NCI-H460 (cell line): Measurements from ENCODE around the gene TMEM269. TPM values are rescaled to one million over a fixed set of nuclear protein-coding genes. Genes with fewer than 3 reads are reported as not detected.
"Not testable (repeated sequence)": the region's sequence is repeated elsewhere in the genome, so short reads cannot be mapped to it uniquely, and the experiment has no call there.

Experiments used
- DNase-seq: peaks from one replicate; pipeline ENCODE4 v3.0.0-alpha.2; 2016; ENCODE audit warnings: low read depth; ENCODE audit errors: extremely low read depth
- total RNA-seq: library from RNA; depleted of rRNA; stranded (reverse); fragments of >200 nt; shearing (Covaris generic); gene quantifications from 2 replicates; pipeline ENCODE4 v1.2.3, GENCODE V29; 2014

TMEM269 gene
- total RNA-seq, 1 experiment from 2014 or later, result 0.12 TPM

DNA sequence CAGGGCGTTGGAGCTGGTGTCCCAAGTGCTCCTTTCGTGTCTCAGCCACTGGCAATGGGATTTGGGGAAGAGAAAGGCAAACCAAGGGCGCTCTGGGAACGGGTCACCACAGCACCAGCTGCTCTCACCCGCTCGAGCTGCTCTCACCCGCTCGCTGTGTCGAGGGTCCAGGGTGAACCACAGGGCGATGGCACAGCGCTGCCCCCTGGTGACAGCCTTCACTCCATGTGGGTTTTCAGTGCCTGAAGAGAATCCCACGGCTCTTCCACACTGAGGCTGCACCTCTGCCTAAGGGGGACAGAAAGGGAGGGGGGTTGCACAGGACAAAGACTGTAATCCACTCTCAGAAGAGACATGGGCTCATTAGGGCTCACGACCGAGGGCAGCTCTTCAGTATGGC lies 37.7 kb upstream of the TMEM269 start:
- no peak for DNase-seq

DNA sequence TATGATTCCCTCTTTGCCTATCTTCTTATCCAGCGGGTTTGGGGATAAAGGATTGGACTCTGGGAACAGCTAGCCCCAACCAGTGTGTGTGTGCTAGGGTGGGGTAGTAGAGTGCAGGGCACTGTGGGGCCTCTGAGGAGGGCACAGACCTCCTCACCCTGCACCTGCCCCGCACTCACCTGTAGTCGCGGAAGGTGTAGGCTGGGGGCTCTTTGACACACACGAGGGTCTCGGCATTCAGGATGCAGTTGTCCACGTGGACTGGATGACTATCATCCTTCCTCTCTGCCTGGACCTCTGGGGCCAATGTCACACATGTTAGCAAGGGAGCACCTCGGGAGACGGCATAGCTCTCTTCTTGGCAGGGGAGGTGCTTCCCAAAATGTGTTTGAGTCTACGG lies 36.8 kb upstream of the TMEM269 start:
- no peak for DNase-seq

DNA sequence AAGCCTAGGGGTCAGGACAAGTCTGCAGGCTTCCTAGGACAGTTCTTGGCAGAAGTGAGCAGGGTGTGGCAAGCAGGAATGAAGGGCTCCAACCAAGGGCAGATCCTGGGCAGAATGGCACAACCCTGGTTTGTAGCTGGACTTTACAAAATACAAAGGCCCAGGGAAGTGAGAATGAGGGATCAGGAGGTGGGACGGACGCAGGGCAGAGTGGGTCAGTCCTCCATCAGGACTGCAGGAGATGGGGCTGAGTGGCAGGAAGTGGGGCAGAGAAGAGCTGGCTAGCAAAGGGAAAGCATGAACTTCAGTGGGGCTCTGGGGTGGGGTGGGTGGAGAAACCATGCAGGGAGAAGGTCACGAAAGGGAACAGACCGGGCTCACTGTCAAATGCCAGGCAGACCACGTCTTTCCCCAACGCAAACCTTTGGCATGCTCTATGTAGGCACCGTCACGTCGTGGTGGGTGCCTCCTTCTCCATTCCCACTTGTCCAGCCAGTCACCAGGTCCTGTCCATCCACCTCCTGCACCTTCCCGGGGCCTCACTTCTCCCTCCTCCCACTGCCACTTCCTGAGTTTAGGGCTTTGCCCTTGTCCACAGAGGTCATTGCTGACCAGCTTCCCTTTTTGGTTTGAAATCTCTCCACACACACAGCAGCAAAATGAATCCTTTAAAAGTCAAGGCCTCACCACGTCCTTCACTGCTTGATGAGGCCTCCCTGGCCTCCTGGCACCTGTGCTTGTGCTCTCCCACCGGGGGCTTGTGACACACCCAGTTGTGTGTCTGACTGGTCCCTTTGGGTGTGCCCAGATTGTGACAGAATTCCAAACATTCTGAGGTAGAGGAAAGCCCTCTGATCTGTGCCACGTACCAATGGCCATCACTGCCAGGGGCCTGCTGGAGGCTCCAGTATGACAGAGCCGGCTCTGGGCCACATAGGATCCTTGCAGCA lies 36.1 kb upstream of the TMEM269 start:
- DNase-seq, result no peak

DNA sequence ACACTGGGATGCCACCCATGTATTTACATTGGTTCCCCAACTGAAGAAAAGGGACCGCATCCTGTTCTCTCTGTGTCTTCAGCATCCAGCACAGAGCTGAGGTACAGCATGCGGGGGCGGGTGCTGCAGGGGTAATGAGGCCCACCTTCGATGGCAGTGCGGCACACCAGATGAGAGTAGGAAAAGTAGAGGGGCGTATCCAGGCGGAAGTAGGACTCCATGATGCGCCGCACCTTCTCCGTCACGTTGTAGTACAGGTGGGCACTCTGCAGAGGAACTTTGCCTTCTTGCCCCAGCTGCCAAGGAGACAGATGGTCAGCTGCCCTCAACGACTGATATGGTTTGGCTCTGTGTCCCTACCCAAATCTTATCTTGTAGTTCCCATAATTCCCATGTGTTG lies 34.8 kb upstream of the TMEM269 start:
- no peak for DNase-seq

DNA sequence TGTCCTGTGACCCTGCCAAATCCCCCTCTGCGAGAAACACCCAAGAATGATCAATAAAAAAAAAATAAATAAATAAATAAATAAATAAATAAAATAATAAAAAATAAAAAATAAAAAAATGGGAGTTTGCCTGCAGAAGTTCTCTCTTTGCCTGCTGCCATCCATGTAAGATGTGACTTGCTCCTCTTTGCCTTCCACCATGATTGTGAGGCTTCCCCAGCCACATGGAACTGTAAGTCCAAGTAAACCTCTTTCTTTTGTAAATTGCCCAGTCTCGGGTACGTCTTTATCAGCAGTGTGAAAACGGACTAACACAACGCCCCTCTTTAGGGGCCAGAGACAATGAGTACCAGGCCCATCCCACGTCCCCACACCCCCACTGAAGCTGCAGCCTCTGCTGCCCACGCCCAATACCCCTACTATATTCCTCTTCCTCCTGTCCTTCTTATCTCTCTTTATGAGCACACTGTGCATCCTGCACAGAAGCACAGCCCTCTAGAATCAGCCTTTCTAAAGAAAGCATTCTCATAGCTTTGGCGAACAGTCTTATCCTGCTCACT lies 33.2 kb upstream of the TMEM269 start:
- not testable (repeated sequence) for DNase-seq

DNA sequence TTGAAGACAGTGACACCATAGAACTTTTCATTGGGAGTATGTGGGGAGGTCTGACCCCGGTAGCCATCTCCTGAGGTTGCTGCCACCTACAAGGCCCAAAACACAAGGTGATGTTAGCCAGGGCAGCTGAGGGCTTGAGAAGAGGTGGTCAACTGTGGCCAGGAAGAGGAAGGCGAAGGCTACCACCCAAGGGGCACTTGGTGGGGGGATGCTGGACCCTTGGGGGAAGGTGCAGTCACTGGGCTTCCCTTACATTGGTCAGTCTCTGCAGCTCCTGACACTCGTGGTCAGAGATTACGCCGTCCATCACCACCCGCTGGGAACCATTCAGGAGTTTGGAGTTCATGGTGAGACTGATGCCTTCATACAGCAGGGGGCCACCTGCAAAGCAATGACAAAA lies 32.5 kb upstream of the TMEM269 start:
- DNase-seq, result no peak

DNA sequence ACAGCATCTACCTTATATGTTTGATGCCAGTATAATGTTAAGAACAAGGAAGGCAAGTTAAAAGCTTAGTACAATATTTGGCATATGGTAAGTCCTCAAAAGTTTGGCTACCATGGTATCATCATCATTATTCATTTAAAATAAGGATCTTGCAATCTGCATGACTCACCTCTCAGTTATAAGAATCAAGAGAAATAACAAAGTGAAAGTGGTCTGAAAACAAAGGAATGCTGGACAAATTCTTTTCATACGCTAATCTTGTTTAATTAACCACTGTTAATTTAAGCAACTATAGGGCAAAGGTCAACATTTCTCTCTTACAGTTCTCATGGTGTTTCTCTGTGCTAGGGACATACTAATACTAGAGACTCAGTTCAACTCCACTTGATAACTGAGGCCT lies 31.7 kb upstream of the TMEM269 start:
- no peak for DNase-seq

DNA sequence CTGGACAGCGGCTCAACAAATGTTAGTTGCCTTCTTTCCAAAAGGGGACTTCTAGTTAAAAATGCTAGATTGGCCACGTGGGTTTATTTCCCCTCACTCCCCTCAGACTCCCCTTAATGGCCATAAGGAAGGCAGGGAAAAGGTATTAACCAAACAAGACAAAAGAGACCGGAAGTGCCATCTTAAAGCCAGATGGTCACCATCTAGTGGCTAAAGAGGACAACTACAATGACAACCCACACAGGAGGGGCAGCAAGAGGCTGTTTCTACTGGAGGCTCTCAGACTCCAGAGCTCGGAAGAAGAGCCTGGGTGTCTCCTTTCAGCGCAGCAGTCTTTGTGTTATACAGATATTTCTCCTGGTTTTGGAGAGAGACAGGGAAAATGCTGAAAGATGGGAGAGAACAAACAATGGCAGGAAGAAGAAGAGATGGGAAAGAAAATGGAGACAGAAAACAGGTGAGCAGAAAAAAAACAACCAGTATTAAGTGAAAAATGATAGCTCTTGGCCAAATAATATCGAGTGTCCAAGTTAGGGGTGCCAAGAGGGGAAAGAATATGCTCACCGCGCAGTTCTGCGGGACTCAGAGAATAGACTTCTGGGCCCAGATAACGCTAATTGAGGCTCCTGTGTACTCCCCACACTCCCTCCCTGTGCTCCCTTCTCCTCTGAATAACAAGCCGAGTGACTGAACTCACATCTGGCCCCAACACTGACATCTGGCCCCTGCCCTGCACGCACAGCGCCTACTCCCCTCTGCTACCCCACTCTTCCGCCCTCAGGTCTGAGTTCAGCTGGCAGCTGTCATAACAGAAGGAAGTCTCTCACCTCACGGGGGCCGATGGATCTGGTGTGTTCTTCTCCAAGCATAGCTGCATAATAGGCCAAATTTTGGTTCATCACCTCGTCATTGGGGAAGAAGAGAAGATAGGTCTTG lies 27.6 kb upstream of the TMEM269 start:
- DNase-seq, result peak; percentile 37

DNA sequence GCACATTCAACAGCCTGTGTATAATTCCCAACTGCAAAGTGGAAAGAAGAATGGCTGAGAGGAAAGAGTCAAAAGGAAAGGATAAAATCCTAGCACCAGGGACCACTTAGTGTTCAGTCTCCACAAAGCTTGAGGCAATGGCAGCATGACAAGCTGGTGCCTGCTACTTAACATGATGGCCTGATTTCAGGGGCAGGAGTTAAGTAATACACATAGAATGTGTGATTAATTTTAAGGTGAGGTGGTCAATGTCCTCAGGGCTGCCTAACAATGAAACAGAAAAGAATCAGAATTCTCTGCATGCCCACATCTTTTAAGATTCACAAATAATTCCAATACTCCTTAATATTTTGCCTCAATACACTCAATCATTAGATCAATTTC lies 26.9 kb upstream of the TMEM269 start:
- no peak for DNase-seq

DNA sequence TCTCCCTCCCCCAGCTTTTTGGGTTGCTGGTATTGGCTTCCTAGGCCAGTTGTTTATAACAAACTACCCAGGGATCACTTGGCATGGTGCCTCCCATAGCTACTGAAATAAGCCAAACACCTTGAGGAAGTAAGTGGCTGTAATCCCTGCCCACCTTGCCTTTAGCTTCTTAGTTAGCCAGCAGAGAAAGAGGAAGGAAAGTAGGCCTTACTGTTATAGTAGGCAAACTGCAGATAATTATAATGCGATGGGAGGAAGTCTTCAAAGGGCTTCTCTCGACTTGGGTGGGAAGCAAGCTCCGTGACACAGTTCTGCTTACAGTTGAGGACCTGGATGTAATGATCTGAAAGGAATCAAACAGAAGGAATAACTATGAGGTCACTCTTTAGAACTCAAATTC lies 26.1 kb upstream of the TMEM269 start:
- DNase-seq, result no peak

DNA sequence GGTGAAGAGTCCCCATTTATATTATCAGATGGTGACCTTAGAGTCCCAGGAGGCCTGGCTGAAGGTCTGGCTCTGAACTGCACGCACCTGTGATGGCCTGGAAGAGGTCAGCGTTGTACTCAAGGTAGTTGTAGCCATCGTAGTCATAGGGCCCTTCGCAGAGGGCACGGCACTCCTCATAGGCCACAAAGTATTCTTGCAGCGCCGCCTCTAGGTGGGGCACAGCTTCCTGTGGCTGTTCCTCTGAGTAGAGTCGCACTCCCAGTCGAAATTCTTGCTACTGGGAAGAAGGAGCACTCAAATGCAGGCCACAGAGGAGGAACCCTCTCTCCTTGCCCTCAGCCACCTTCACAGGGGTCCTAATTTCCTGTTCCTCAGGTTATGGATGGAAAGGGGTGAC lies 25.7 kb upstream of the TMEM269 start:
- no peak for DNase-seq

DNA sequence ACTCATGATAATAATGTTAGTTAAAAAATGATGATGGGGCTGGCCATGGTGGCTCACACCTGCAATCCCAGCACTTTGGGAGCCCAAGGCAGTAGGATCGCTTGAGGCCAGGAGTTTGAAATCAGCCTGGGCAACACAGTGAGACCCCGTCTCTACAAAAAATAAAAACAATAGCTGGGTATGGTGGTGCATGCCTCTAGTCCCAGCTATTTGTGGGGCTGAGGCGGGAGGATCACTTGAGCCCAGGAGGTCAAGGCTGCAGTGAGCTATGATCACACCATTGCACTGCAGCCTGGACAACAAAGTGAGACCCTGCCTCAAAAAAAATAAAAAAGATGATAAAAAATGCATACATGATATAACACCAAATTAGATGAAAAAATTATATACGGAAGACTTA lies 23.2 kb upstream of the TMEM269 start:
- no peak for DNase-seq

DNA sequence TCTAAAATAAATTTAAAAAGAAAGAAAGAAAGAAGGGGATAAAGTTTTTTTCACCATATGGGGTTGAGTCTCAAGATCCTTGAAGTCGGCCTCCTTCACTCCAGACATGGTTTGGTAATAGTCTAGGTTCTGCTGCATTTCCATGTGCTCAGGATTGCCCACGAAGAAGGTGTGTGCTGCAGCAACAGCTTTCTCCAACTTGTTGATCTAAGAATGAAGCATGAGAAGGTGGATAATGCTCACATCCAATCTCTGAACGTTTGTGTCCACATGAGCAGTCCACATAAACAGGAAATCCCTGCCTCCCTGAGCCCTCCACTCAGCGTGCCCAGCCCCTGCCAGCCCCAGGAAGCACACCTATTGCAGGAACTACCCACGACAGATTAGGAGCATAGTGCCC lies 22.5 kb upstream of the TMEM269 start:
- DNase-seq, result no peak

DNA sequence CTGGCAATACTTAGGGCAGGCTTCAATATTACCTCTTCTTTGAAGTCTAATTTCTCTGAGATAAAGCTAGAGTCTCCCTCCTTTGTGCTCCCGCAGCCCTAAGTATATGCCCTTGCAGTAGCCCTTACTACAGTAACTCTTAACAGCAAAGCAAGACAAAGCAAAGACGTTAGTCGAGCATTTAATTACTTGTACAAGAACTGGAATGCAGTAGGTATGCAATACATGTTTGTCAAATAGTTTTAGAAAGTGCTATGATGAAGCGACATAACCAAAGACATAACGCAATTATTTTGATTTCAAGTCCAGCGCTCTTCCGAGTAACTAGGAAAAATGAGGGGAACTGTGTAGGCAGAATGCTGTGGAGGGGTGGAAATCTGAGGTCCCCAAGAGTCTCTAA lies 19.5 kb upstream of the TMEM269 start:
- no peak for DNase-seq

DNA sequence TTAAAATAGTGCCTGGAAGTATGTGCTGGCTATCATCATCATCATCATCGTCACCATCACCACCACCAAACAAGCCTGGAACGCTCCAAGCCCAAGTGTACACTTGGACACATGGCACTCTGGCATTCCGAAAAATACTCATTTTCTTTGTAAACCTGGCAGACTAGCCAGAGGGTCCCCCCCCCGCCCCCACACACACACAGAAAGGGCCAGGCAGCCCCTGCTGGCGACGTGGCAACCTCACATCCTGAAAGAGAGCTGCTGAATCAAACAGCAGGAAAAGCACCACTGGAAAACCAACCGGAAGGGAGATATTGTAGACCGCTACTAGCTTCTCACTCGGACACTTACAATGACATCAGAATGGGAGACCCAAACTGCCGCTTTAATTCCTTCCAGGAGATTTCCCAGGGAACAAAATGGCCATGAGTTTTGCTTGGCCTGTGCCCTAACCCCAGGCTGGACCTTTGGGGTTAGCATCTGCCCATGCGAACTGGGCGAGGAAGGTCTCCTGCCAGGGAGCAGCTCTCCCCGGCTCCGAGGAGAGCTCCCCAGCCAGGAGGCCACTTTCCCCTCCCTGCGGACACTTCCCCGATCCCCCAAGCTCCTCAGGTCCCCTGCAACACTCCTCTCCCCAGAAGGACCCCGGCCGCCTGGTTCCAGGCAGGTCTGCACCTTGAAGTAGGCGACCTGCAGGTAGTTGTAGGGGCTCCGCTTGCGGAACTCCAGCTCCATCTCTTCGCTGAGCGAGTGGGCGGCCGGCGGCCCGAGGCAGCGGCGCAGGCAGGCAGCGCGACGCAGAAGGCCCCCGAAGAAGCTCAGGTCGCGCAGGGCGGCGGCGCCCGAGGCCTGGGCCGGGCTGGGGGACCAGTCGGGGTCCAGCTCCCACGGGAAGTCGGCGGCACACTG lies 18.7 kb upstream of the TMEM269 start:
- peak; percentile 29 for DNase-seq

DNA sequence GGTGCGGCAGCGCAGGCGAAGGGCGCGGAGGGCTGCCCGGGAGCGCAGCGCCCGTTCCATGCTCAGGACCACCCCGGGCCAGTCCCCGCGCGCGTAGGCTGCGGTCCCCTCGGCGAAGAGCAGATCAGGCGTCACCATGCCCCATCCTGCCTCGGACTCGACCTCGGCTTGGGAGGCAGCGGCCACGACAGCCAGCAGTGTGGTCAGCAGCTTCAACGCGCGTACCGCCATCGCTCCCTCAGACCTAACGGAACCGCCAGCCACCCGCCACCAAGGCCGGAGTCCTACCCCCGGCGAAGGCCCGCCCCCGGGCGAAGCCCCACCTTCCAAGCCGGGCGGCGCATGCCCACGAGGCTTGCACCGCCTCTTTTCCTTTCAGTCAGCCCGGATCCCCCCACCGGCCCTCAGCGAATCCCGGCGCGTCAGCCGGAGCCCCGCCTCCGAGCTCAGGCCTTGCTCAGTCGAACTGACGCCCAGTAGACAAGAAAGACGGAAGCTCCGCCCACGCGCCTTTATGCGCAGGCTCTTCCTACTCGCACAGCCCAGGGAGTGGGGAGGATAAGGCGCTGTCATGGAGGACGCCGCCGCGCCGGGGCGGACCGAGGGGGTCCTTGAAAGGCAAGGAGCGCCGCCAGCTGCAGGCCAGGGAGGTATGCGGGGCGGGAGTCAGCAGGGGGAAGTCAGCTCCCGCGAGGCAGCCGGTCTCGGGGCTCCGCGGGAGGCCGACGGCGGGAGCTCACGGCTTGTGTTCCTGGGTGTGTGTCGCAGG lies 17.9 kb upstream of the TMEM269 start, which contains the start of the genes C1orf50 and P3H1:
TSS of gene C1orf50 (plus strand) at position 509 of the 769 bp plus-strand sequence. CDS start at position 572, 63 bp downstream.
TSS of gene P3H1 (minus strand) at position 288 of the 769 bp plus-strand sequence. CDS start at position 231, 57 bp downstream.
- peak; percentile 96 for DNase-seq

DNA sequence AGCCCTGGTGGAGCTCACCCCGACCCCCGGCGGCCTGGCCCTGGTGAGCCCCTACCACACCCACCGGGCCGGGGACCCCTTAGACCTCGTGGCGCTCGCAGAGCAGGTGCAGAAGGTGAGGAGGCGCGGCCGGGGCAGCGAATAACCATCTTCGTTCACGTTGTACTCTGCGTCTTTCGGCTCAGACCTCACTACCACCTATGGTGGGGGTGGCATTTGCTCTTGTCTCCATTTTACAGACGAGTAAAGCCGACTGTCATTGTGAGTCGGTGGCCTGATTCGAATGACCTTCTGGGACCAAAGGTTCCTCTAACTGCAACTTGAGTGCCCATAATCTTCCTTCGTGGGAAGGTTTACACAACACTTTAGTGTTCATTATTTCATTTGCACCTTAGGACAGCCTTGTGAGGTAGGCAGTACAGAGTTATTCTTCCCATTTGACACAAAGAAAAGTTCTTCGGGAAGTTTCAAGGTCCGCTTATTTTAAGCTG lies 17.2 kb upstream of the TMEM269 start:
- DNase-seq, result no peak

DNA sequence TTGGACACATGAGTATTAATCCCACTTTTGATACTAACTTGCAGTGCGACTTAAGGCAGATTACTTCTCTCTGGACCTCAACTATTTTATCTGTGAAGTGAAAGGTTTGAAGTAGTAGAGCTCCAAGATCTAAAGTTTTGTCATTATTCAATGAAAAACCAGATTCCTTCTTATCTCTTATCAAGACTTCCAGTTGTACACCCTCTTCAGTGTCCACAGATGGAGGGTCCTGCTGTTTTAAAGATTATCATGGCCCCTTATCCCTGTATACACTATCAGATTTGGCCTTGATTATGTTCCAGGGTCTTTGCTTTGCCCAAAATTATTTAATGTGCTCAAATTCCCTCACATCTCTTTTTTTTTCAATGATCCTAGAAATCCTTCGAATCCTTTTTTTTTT lies 16.6 kb upstream of the TMEM269 start:
- no peak for DNase-seq

DNA sequence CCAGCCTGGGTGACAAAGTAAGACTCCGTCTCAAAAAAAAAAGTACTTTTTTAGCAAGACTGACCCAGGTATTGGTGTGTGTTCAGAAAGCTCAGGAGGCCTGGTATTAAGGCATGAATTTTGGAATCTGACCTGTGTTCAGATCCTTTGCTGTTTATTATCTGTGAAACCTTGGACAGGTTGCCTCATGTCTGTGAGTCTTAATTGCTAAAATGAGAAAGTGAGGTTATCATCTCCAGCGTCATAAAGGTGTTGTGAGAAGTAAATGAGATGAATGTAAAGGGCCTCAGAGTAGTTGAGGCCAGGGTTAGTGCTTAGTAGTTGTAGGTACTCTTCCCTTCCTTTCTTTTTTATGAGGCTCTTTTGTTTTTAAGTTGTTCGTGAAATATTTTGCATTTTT lies 15.0 kb upstream of the TMEM269 start:
- DNase-seq, result no peak
